HG03060 (cell line): ENCODE measurements around the gene DNAJB12.
A peak's percentile ranks its signal among the peaks of the same experiment; 100 is the strongest.
"Not testable (repeated sequence)": the region's sequence is repeated elsewhere in the genome, so short reads cannot be mapped to it uniquely, and the experiment has no call there.

ENCODE experiments used
- ATAC-seq: cut with Tn5 transposase; IDR thresholded peaks from one replicate; pipeline ENCODE4 v1.9.1; 2021; ENCODE audit warnings: low read depth, moderate number of reproducible peaks; ENCODE audit not compliant: unreplicated experiment

The DNAJB12 gene

GRCh38 chr10:72354356-72355213, at the start of gene DNAJB12:
TSS of gene DNAJB12 (minus strand) at chr10:72354919. CDS start at chr10:72354897, 22 bp downstream.
- peak; percentile 35 for ATAC-seq

- not testable (repeated sequence) for ATAC-seq
These were observed 40.9 kb upstream of the DNAJB12 start for GRCh38 chr10:72395581-72395980.

GRCh38 chr10:72392571-72392970, 37.9 kb upstream of the DNAJB12 start:
- ATAC-seq, result no peak

GRCh38 chr10:72390764-72391163, 36.0 kb upstream of the DNAJB12 start:
- no peak for ATAC-seq

GRCh38 chr10:72389716-72390115, 35.0 kb upstream of the DNAJB12 start:
- no peak for ATAC-seq

GRCh38 chr10:72389014-72389413, 34.3 kb upstream of the DNAJB12 start:
- no peak for ATAC-seq

GRCh38 chr10:72388062-72388461, 33.3 kb upstream of the DNAJB12 start:
- ATAC-seq, result no peak

GRCh38 chr10:72386916-72387586, 32.3 kb upstream of the DNAJB12 start:
- ATAC-seq, result no peak

GRCh38 chr10:72385724-72386123, 31.0 kb upstream of the DNAJB12 start:
- no peak for ATAC-seq

GRCh38 chr10:72384982-72385381, 30.3 kb upstream of the DNAJB12 start:
- not testable (repeated sequence) for ATAC-seq

GRCh38 chr10:72379776-72380175, 25.1 kb upstream of the DNAJB12 start:
- ATAC-seq, result no peak

- no peak for ATAC-seq
These were observed 24.3 kb upstream of the DNAJB12 start for GRCh38 chr10:72379062-72379461.

GRCh38 chr10:72375585-72375984, 20.9 kb upstream of the DNAJB12 start:
- ATAC-seq, result no peak

GRCh38 chr10:72375173-72375572, 20.5 kb upstream of the DNAJB12 start:
- no peak for ATAC-seq

GRCh38 chr10:72370201-72370722, 15.5 kb upstream of the DNAJB12 start:
- no peak for ATAC-seq

- no peak for ATAC-seq
These were observed 12.7 kb upstream of the DNAJB12 start for GRCh38 chr10:72367301-72367960.

GRCh38 chr10:72365106-72365895, 10.6 kb upstream of the DNAJB12 start:
- ATAC-seq, result no peak

GRCh38 chr10:72364239-72364777, 9.6 kb upstream of the DNAJB12 start:
- peak; percentile 60 for ATAC-seq

GRCh38 chr10:72356987-72357386, 2.3 kb upstream of the DNAJB12 start:
- ATAC-seq, result no peak

GRCh38 chr10:72356115-72356514, 1.4 kb upstream of the DNAJB12 start:
- no peak for ATAC-seq
